Skin of body (tissue), 2 donors: ENCODE measurements around the gene CPN2. TPM values are rescaled to one million over a fixed set of nuclear protein-coding genes. Genes with fewer than 3 reads are reported as not detected.

Experiments
- DNase-seq: peaks from one replicate; lab custom pipeline; 2025; lab: John Stamatoyannopoulos, UW
- total RNA-seq: library from RNA; depleted of rRNA; stranded (reverse); fragments of >200 nt; gene quantifications from one replicate; pipeline ENCODE4 v1.2.3, GENCODE V29; 2014

Gene CPN2
- 0.10 TPM for total RNA-seq

- no peak for DNase-seq
These were observed at the start of gene CPN2 for GRCh38 chr3:194351080-194351672. Gene CPN2, minus strand, starts transcription at chr3:194351328. Its CDS starts 8,626 bp downstream, at chr3:194342702.

- no peak for DNase-seq
These were observed 48.8 kb upstream of the CPN2 start for GRCh38 chr3:194399874-194400411.

GRCh38 chr3:194399166-194399565 is 48.0 kb upstream of the CPN2 start, which contains the start of gene GP5:
Gene GP5, minus strand, starts transcription at chr3:194399266. Its CDS starts 984 bp downstream, at chr3:194398282.
- DNase-seq, result no peak

- peak; percentile 15 for DNase-seq
These were observed 46.7 kb upstream of the CPN2 start for GRCh38 chr3:194397757-194398312.

- no peak for DNase-seq
These were observed 46.0 kb upstream of the CPN2 start for GRCh38 chr3:194396859-194397756.

GRCh38 chr3:194396539-194396858 is 45.4 kb upstream of the CPN2 start:
- DNase-seq, result no peak

- peak; percentile 69 for DNase-seq
These were observed 44.8 kb upstream of the CPN2 start for GRCh38 chr3:194395778-194396538.

- DNase-seq, result peak; percentile 54
These were observed 44.1 kb upstream of the CPN2 start for GRCh38 chr3:194395212-194395611.

GRCh38 chr3:194392576-194392975 is 41.4 kb upstream of the CPN2 start:
- no peak for DNase-seq

GRCh38 chr3:194390835-194391234 is 39.7 kb upstream of the CPN2 start:
- no peak for DNase-seq

- no peak for DNase-seq
These were observed 38.1 kb upstream of the CPN2 start for GRCh38 chr3:194389269-194389668.

- DNase-seq, result no peak
These were observed 36.8 kb upstream of the CPN2 start for GRCh38 chr3:194387926-194388418.

- no peak for DNase-seq
These were observed 36.1 kb upstream of the CPN2 start for GRCh38 chr3:194387276-194387675.

GRCh38 chr3:194386648-194387047 is 35.5 kb upstream of the CPN2 start:
- DNase-seq, result no peak

GRCh38 chr3:194386066-194386465 is 34.9 kb upstream of the CPN2 start:
- DNase-seq, result no peak

- no peak for DNase-seq
These were observed 33.5 kb upstream of the CPN2 start for GRCh38 chr3:194384569-194385001.

GRCh38 chr3:194384156-194384555 is 33.0 kb upstream of the CPN2 start:
- no peak for DNase-seq

GRCh38 chr3:194383276-194383940 is 32.3 kb upstream of the CPN2 start:
- no peak for DNase-seq

- DNase-seq, result no peak
These were observed 31.7 kb upstream of the CPN2 start for GRCh38 chr3:194382892-194383223.

GRCh38 chr3:194382196-194382891 is 31.2 kb upstream of the CPN2 start:
- no peak for DNase-seq
